Nephron (organoid): ENCODE measurements around the gene PLEKHG2.

Source experiments
- H3K27ac Mint-ChIP-seq, 3 experiments: 2 replicates each; pipeline ENCODE4 v1.8.0; 2020; ENCODE audit warnings: mixed read lengths in 3 of 3, mild to moderate bottlenecking in 2 of 3, moderate library complexity in 1 of 3
- H3K27me3 Mint-ChIP-seq: 2 replicates; pipeline ENCODE4 v1.8.0; 2021; ENCODE audit warnings: low read depth, mild to moderate bottlenecking, moderate library complexity, mixed read lengths
- H3K36me3 Mint-ChIP-seq: 2 replicates; pipeline ENCODE4 v1.8.0; 2020; ENCODE audit warnings: low read depth, mixed read lengths
- H3K4me1 Mint-ChIP-seq: 2 replicates; pipeline ENCODE4 v1.8.0; 2020; ENCODE audit warnings: mixed read lengths
- H3K4me3 Mint-ChIP-seq, 3 experiments: 2 replicates each; pipeline ENCODE4 v1.8.0; 2020; ENCODE audit warnings: mild to moderate bottlenecking in 3 of 3, mixed read lengths in 3 of 3, moderate library complexity in 2 of 3
- H3K9me3 Mint-ChIP-seq: 2 replicates; pipeline ENCODE4 v1.8.0; 2020; ENCODE audit warnings: mixed read lengths
- TF ChIP-seq, protein P1 (sequence below), 3 experiments: fragments of 200-600 bp; sonication (generic); IDR thresholded peaks; one replicate each; pipeline ENCODE4 v1.5.0; 2021; ENCODE audit warnings: antibody characterized with exemption in 3 of 3; ENCODE audit not compliant: unreplicated experiment in 3 of 3

The PLEKHG2 gene

DNA sequence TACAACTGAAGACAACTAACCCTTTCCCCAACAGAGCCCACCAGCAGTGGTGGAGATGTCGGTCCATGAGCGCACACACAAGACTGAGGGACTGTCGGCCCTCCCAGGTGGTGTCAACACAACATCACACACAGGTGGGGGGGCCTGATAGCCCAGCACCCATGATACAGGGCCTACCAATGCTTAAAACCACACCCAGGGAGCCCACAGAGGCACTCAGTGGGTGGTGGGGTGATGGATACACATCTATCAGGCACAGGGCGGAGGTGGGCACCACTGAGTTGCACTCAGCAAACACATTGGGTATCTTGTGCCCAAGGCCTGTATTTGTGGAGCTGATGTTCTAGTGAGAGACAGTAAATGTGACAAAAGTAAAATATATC, 12.8 kb upstream of the PLEKHG2 start:
- Mint-ChIP-seq H3K36me3 (peaks cover 18% of the 10 kb centered on the region), H3K27ac (peak overlapping the region; percentile 20 to 97 (median 26)), H3K4me3 (peak overlapping the region in 2 of 3 experiments; percentile 10 to 52), H3K4me1 (peaks cover 22% of the 10 kb centered on the region), H3K9me3 (no peaks in the 10 kb centered on the region), H3K27me3 (no peaks in the 10 kb centered on the region)
- TF ChIP-seq, protein P1, sequence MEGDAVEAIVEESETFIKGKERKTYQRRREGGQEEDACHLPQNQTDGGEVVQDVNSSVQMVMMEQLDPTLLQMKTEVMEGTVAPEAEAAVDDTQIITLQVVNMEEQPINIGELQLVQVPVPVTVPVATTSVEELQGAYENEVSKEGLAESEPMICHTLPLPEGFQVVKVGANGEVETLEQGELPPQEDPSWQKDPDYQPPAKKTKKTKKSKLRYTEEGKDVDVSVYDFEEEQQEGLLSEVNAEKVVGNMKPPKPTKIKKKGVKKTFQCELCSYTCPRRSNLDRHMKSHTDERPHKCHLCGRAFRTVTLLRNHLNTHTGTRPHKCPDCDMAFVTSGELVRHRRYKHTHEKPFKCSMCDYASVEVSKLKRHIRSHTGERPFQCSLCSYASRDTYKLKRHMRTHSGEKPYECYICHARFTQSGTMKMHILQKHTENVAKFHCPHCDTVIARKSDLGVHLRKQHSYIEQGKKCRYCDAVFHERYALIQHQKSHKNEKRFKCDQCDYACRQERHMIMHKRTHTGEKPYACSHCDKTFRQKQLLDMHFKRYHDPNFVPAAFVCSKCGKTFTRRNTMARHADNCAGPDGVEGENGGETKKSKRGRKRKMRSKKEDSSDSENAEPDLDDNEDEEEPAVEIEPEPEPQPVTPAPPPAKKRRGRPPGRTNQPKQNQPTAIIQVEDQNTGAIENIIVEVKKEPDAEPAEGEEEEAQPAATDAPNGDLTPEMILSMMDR (IDR thresholded peaks at IDR 0.05; ENCODE audit: unreplicated experiment in 3 of 3) = no peak

DNA sequence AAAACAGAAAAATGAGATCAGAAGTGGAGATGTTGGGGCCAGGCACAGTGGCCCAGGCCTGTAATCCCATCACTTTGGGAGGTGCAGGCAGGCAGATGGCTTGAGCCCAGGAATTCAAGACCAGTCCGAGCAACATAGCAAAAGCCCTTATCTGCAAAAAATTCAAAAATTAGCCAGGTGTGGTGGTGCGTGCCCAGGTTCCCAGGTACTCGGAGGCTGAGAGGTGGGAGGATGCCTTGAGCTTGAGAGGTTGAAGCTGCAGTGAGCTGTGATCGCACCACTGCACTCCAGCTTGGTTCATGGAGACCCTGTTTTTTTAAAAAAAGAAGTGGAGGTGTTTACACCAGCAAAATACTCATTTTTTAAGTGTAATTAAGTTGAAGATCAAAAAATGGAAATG, 12.4 kb upstream of the PLEKHG2 start:
- peaks cover 22% of the 10 kb centered on the region for H3K4me1 Mint-ChIP-seq
- H3K27ac Mint-ChIP-seq = peak overlapping the region; percentile 20 to 97 (median 26)
- TF ChIP-seq, protein P1 (IDR thresholded peaks at IDR 0.05; ENCODE audit: unreplicated experiment in 3 of 3) = no peak
- H3K4me3 Mint-ChIP-seq = peak overlapping the region in 2 of 3 experiments; percentile 10 to 52
- no peaks in the 10 kb centered on the region for H3K27me3 Mint-ChIP-seq
- H3K9me3 Mint-ChIP-seq = no peaks in the 10 kb centered on the region
- H3K36me3 Mint-ChIP-seq = peaks cover 16% of the 10 kb centered on the region

DNA sequence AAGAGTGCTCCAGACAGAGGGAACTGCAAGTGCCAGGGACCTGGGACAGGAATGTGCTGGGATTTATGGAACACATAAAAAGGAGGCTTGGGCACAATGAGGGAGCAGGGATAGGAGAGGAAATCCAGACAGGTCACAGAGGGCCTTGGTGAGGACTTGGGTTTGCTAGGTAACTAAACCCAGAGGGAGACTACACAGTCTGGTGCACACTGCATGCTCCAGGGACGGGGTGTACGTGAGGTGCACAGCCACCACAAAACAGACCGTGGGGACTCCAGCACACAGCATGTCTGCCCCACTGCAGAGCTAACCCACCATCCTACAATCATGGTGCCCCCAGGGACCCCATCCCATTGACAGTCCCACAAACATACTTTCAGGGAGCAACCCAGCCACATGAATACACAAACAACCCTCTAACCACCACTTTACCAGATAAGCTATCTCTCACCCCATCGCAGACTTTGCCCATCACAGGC, 11.4 kb upstream of the PLEKHG2 start:
- TF ChIP-seq, protein P1 (IDR thresholded peaks at IDR 0.05; ENCODE audit: unreplicated experiment in 3 of 3) = no peak
- H3K36me3 Mint-ChIP-seq = peaks cover 8% of the 10 kb centered on the region
- H3K27ac Mint-ChIP-seq = peak overlapping the region; percentile 97 to 98 (median 98)
- no peaks in the 10 kb centered on the region for H3K27me3 Mint-ChIP-seq
- H3K9me3 Mint-ChIP-seq = no peaks in the 10 kb centered on the region
- H3K4me1 Mint-ChIP-seq = peaks cover 24% of the 10 kb centered on the region
- H3K4me3 Mint-ChIP-seq = peak overlapping the region; percentile 89 to 91 (median 90)

DNA sequence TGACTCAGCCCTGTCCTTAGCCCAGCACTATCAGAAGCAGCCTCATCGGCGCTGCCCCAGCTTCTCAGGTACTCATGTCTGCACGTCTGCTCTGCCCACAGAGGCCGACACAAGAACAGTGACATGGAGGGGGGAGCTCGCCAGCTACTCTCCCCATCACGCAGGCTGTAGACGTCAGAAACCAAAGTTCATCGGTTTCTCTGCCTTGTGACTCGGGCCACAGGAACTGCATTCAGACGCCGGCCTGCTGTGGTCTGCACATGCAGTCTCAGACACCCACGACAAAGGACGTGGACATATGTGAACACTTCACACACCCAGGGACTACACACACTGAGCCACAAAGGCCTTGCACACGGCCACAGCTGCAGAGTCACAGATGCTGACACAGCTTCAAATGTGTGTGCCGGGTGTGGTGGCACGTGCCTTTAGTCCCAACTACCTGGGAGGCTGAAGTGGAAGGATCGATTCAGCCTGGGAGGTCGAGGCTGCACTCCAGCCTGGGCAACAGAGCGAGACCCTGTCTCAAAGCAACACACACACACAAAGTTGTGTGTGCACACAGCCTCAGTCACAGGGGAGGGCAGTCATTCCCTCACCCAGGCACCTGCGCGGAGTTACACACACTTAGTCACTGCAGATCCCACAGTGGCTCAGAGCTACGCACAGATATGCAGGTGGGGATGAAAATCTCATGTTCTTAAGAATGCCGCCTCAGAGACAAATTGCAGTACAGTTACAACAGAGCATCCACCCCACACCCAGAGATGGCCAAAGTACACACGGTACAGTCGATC, 10.7 kb upstream of the PLEKHG2 start:
- Mint-ChIP-seq H3K4me1 (peaks cover 28% of the 10 kb centered on the region), H3K9me3 (no peaks in the 10 kb centered on the region), H3K27ac (peak overlapping the region; percentile 97 to 98 (median 98)), H3K4me3 (peak overlapping the region; percentile 89 to 91 (median 90)), H3K36me3 (peaks cover 8% of the 10 kb centered on the region), H3K27me3 (no peaks in the 10 kb centered on the region)
- TF ChIP-seq, protein P1 (IDR thresholded peaks at IDR 0.05; ENCODE audit: unreplicated experiment in 3 of 3) = no peak

DNA sequence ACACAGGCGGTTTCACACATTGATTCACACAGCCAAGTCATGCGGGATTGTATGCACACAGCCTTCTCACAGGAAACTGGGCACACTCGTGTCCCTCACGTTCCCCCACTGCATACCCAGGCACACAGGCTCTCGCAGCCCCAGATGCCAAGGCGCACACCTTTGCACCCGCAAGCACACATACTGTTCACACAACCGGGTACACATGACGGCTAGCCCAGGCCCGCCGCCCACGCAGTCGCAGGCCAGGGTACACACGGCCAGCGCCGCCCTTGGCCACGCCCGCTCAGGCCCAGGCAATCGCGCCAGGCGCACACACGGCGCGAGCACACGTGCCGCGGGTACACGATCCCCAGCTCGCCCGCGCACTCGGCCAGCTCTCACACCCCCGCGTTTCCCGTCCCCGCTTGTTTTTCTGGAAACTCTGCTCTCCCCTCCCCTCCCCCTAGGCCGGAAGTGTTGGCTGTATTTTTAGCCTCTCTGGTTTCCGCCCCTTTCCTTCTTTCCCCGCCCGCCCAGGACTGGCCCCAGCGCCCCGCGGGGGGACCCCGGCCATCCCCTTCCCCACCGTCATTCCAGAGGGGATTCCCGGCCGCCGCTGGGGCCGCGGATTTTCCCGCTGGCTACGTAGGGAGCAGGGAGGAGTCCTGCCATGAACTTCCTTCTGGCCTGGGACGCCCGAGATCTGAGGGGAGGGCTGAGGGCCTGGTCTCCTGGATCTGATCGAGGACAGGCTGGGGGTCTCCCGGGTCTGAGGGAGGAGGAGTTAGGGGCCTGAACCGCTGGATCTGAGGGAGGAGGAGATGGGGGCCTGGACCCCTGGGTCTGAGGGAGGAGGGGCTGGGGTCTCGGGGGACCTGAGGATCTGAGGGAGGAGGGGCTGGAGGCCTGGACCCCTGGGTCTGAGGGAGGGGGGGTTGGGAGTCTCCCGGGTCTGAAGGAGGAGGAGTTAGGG, 9.8 kb upstream of the PLEKHG2 start:
- H3K4me3 Mint-ChIP-seq = peak overlapping the region; percentile 89 to 91 (median 90)
- H3K4me1 Mint-ChIP-seq = peaks cover 28% of the 10 kb centered on the region
- H3K36me3 Mint-ChIP-seq = peaks cover 8% of the 10 kb centered on the region
- H3K27me3 Mint-ChIP-seq = no peaks in the 10 kb centered on the region
- TF ChIP-seq, protein P1 (IDR thresholded peaks at IDR 0.05; ENCODE audit: unreplicated experiment in 3 of 3) = no peak
- H3K27ac Mint-ChIP-seq = peak overlapping the region; percentile 97 to 98 (median 98)
- no peaks in the 10 kb centered on the region for H3K9me3 Mint-ChIP-seq
